HepG2 (cell line): Measurements from ENCODE around the gene SORL1-AS1.
A peak's percentile ranks its signal among the peaks of the same experiment; 100 is the strongest.

Experiments used
- ATF3 ChIP-seq: sonication (generic); formaldehyde crosslinking; IDR thresholded peaks from 2 replicates; pipeline ENCODE4 v1.4.0; 2020; ENCODE audit warnings: missing genetic modification reagents
- DZIP1 ChIP-seq: sonication (generic); formaldehyde crosslinking; IDR thresholded peaks from 2 replicates; pipeline ENCODE4 v1.5.0; 2020; ENCODE audit warnings: mild to moderate bottlenecking, missing genetic modification reagents
- JARID2 ChIP-seq: sonication (generic); formaldehyde crosslinking; IDR thresholded peaks from 2 replicates; pipeline ENCODE4 v1.8.1; 2023; ENCODE audit warnings: missing genetic modification reagents, inconsistent platforms; ENCODE audit not compliant: insufficient replicate concordance
- JUNB ChIP-seq: sonication (generic); formaldehyde crosslinking; IDR thresholded peaks from 2 replicates; pipeline ENCODE4 v1.8.0; 2022; ENCODE audit warnings: missing genetic modification reagents, mild to moderate bottlenecking, borderline replicate concordance
- KDM4B ChIP-seq: sonication (generic); formaldehyde crosslinking; IDR thresholded peaks from 2 replicates; pipeline ENCODE4 v1.4.0; 2020; ENCODE audit warnings: missing genetic modification reagents
- MNT ChIP-seq: fragments of 450-650 bp; IDR thresholded peaks from 2 replicates; pipeline ENCODE4 v1.6.1; 2016
- USF2 ChIP-seq, 2 experiments: sonication (generic) in 1 of 2; formaldehyde crosslinking in 1 of 2; IDR thresholded peaks; 2 replicates each; pipeline versions ENCODE4 v1.5.1 to v1.6.1; 2011 to 2020; ENCODE audit warnings: borderline replicate concordance in 1 of 2, low read depth in 1 of 2, low read length in 1 of 2, mild to moderate bottlenecking in 1 of 2, missing genetic modification reagents in 1 of 2, moderate library complexity in 1 of 2
- ZBTB21 ChIP-seq: sonication (generic); formaldehyde crosslinking; IDR thresholded peaks from 2 replicates; pipeline ENCODE4 v1.4.0; 2020; ENCODE audit warnings: missing genetic modification reagents
- ZBTB37 ChIP-seq: sonication (generic); formaldehyde crosslinking; IDR thresholded peaks from 2 replicates; pipeline ENCODE4 v1.4.0; 2020; ENCODE audit warnings: mild to moderate bottlenecking, missing genetic modification reagents
- ZEB1 ChIP-seq: IDR thresholded peaks from 2 replicates; pipeline ENCODE4 v1.6.1; 2012; ENCODE audit warnings: mild to moderate bottlenecking, low read depth, inconsistent platforms; ENCODE audit not compliant: insufficient replicate concordance
- ZNF276 ChIP-seq: sonication (generic); formaldehyde crosslinking; IDR thresholded peaks from 2 replicates; pipeline ENCODE4 v1.4.0; 2020; ENCODE audit warnings: mild to moderate bottlenecking, low read depth, missing genetic modification reagents
- ZNF354B ChIP-seq: sonication (generic); formaldehyde crosslinking; IDR thresholded peaks from 2 replicates; pipeline ENCODE4 v1.8.0; 2022; ENCODE audit warnings: mild to moderate bottlenecking, missing genetic modification reagents
- ZNF747 ChIP-seq: sonication (generic); formaldehyde crosslinking; IDR thresholded peaks from 2 replicates; pipeline ENCODE4 v1.8.1; 2023; ENCODE audit warnings: missing genetic modification reagents, mild to moderate bottlenecking, borderline replicate concordance
- ZNF768 ChIP-seq: sonication (generic); formaldehyde crosslinking; IDR thresholded peaks from 2 replicates; pipeline ENCODE4 v1.4.0; 2020; ENCODE audit warnings: missing genetic modification reagents
- ZNF883 ChIP-seq: sonication (generic); formaldehyde crosslinking; IDR thresholded peaks from 2 replicates; pipeline ENCODE4 v1.5.1; 2020; ENCODE audit warnings: mild to moderate bottlenecking, missing genetic modification reagents; ENCODE audit errors: not compliant biosample characterization
- ZUFSP ChIP-seq: sonication (generic); formaldehyde crosslinking; IDR thresholded peaks from 2 replicates; pipeline ENCODE4 v1.9.0; 2021; ENCODE audit warnings: missing genetic modification reagents, mild to moderate bottlenecking, borderline replicate concordance

The SORL1-AS1 gene

GRCh38 chr11:121459413-121460017, 6.7 kb upstream of the SORL1-AS1 start (continued):
- no peak; the same call in 1 of the 2 replicates for TF ChIP-seq JUNB (CRISPR knock-in tag)
- TF ChIP-seq JARID2 (CRISPR knock-in tag) = peak; percentile 67
- TF ChIP-seq MNT = peak; percentile 75
- TF ChIP-seq ATF3 (CRISPR knock-in tag) = peak; percentile 72
- no peak for TF ChIP-seq ZBTB21
- peak; percentile 90; the same call in 1 of the 2 replicates for TF ChIP-seq ZBTB37 (CRISPR knock-in tag)
- TF ChIP-seq ZNF768 = no peak
- TF ChIP-seq ZNF747 = peak; percentile 79; the same call in 1 of the 2 replicates
- TF ChIP-seq ZEB1 = no peak
- peak; percentile 56; the same call in 1 of the 2 replicates for TF ChIP-seq KDM4B (CRISPR knock-in tag)
- no peak for TF ChIP-seq ZNF883 (CRISPR knock-in tag)
- no peak for TF ChIP-seq ZNF354B (CRISPR knock-in tag)
- peak; percentile 99 for TF ChIP-seq ZNF276 (CRISPR knock-in tag)
- TF ChIP-seq DZIP1 (CRISPR knock-in tag) = no peak
- no peak for TF ChIP-seq USF2 (IDR thresholded peaks at IDR 0.05; ENCODE audit: low read depth, low read length)
- no peak for TF ChIP-seq USF2 (CRISPR knock-in tag; IDR thresholded peaks at IDR 0.05; ENCODE audit: borderline replicate concordance)
- TF ChIP-seq ZUFSP (CRISPR knock-in tag) = no peak
